HepG2 (cell line): ENCODE measurements around the gene BTBD19. TPM values are rescaled to one million over a fixed set of nuclear protein-coding genes. Genes with fewer than 3 reads are reported as not detected.
A peak's percentile ranks its signal among the peaks of the same experiment; 100 is the strongest.

Experiments
- IRF1 ChIP-seq: sonication (generic); formaldehyde crosslinking; IDR thresholded peaks from 2 replicates; pipeline ENCODE4 v1.4.0; 2020; ENCODE audit warnings: low read depth, mild to moderate bottlenecking, missing genetic modification reagents
- KLF6 ChIP-seq: IDR thresholded peaks from 2 replicates; pipeline ENCODE4 v1.8.0; 2016; ENCODE audit warnings: missing biosample characterization, missing genetic modification reagents
- MLX ChIP-seq: IDR thresholded peaks from 2 replicates; pipeline ENCODE4 v1.6.1; 2016
- PHF21A ChIP-seq: sonication (generic); formaldehyde crosslinking; IDR thresholded peaks from 2 replicates; pipeline ENCODE4 v1.5.0; 2020; ENCODE audit warnings: mild to moderate bottlenecking, missing genetic modification reagents
- PLSCR1 ChIP-seq: sonication (generic); formaldehyde crosslinking; IDR thresholded peaks from 2 replicates; pipeline ENCODE4 v1.5.0; 2020; ENCODE audit warnings: missing genetic modification reagents, mild to moderate bottlenecking, borderline replicate concordance
- RERE ChIP-seq: IDR thresholded peaks from 2 replicates; pipeline ENCODE4 v1.6.1; 2016; ENCODE audit warnings: low read depth, missing genetic modification reagents, missing compliant biosample characterization
- SCMH1 ChIP-seq: sonication (generic); formaldehyde crosslinking; IDR thresholded peaks from 2 replicates; pipeline ENCODE4 v1.9.0; 2021; ENCODE audit warnings: missing genetic modification reagents, mild to moderate bottlenecking, borderline replicate concordance
- YEATS2 ChIP-seq: sonication (generic); formaldehyde crosslinking; IDR thresholded peaks from 2 replicates; pipeline ENCODE4 v1.4.0; 2020; ENCODE audit warnings: missing genetic modification reagents, borderline replicate concordance
- ZFP36 ChIP-seq: fragments of 150-350 bp; IDR thresholded peaks from 2 replicates; pipeline ENCODE4 v1.6.1; 2018; ENCODE audit warnings: borderline replicate concordance, low read length, low read depth; ENCODE audit not compliant: partially characterized antibody
- ZFYVE20 ChIP-seq: sonication (generic); formaldehyde crosslinking; IDR thresholded peaks from 2 replicates; pipeline ENCODE4 v1.8.0; 2023; ENCODE audit warnings: low read depth, mild to moderate bottlenecking, moderate library complexity, missing genetic modification reagents, borderline replicate concordance
- ZNF468 ChIP-seq: sonication (generic); formaldehyde crosslinking; IDR thresholded peaks from 2 replicates; pipeline ENCODE4 v1.8.0; 2022; ENCODE audit warnings: mild to moderate bottlenecking, moderate library complexity, missing genetic modification reagents
- ZNF496 ChIP-seq: sonication (generic); formaldehyde crosslinking; IDR thresholded peaks from 2 replicates; pipeline ENCODE4 v1.8.1; 2023; ENCODE audit warnings: mild to moderate bottlenecking, moderate library complexity, missing genetic modification reagents; ENCODE audit not compliant: insufficient replicate concordance
- ZNF740 ChIP-seq: sonication (generic); formaldehyde crosslinking; IDR thresholded peaks from 2 replicates; pipeline ENCODE4 v1.4.0; 2020; ENCODE audit warnings: missing genetic modification reagents
- polyA plus RNA-seq, 8 experiments: library from polyadenylated mRNA; depleted of rRNA in 3 of 8; stranded (reverse) in 7 of 8; unstranded in 1 of 8; fragments of >200 nt; fragmentation: Illumina TruSeq in 4 of 8; extraction: Trizol in 4 of 8; gene quantifications; 2 replicates each; pipeline versions ENCODE4 v1.2.1 to v1.2.3, GENCODE V29; 2011 to 2016; ENCODE audit warnings: low read depth in 4 of 8, missing spikeins in 1 of 8, mixed read lengths in 1 of 8; ENCODE audit not compliant: insufficient read depth in 1 of 8
- total RNA-seq, 5 experiments: library from RNA; depleted of rRNA; stranded (reverse); fragments of >200 nt; fragmentation: Illumina TruSeq; extraction: Trizol; gene quantifications; 2 replicates each; pipeline ENCODE4 v1.2.3, GENCODE V29; 2016; ENCODE audit warnings: low read depth in 1 of 5

Gene BTBD19
- total and polyA plus RNA-seq, 2 of the 13 experiments (the other 11 are each of a cell fraction or from before 2014, with no cell fraction given): 2.7 to 6.7 TPM

GRCh38 chr1:44784094-44785028, 24.0 kb upstream of the BTBD19 start (continued):
- TF ChIP-seq ZFP36 (no peak), PHF21A (peak; percentile 32; the same call in 1 of the 2 replicates), ZNF496 (CRISPR knock-in tag) (no peak), RERE (CRISPR knock-in tag) (no peak; the same call in 1 of the 2 replicates), KLF6 (peak; percentile 79; the same call in 1 of the 2 replicates), PLSCR1 (CRISPR knock-in tag) (no peak), MLX (no peak), YEATS2 (CRISPR knock-in tag) (peak; percentile 52; the same call in 1 of the 2 replicates), SCMH1 (no peak), ZNF468 (CRISPR knock-in tag) (no peak), ZNF740 (0 out of 2 replicates have a peak, but pooled peaks have one; percentile 73), IRF1 (CRISPR knock-in tag) (no peak), ZFYVE20 (CRISPR knock-in tag) (no peak)
